Activated CD8-positive, alpha-beta T cell treated with anti-CD3 and anti-CD28 coated beads for 36 hours (primary cell): ENCODE results near the gene SLC2A4. TPM values are rescaled to one million over a fixed set of nuclear protein-coding genes. Genes with fewer than 3 reads are reported as not detected.

Experiments used
- ATAC-seq: fragments of 200-7000 bp; cut with Tn5 transposase; one replicate; pipeline ENCODE4 v1.10.0; 2021; ENCODE audit warnings: mild to moderate bottlenecking, moderate library complexity
- CTCF ChIA-PET: fragments of 350-600 bp; sonication (Branson Sonifier 250); formaldehyde crosslinking; loops from one replicate; lab custom pipeline; 2021; ENCODE audit warnings: antibody characterized with exemption; lab: Charles Lee
- POLR2A ChIA-PET: fragments of 350-600 bp; sonication (Branson Sonifier 250); formaldehyde crosslinking; loops from one replicate; lab custom pipeline; 2021; ENCODE audit warnings: antibody characterized with exemption; lab: Charles Lee
- DNase-seq: peaks from one replicate; pipeline ENCODE4 v3.0.0-alpha.2; 2020
- H3K27ac Mint-ChIP-seq: one replicate; pipeline ENCODE4 v1.8.0; 2021; ENCODE audit warnings: mild to moderate bottlenecking, mixed read lengths
- H3K27me3 Mint-ChIP-seq: one replicate; pipeline ENCODE4 v1.8.0; 2021; ENCODE audit warnings: mixed read lengths
- H3K36me3 Mint-ChIP-seq: one replicate; pipeline ENCODE4 v1.8.0; 2021; ENCODE audit warnings: low read depth, mixed read lengths
- H3K4me1 Mint-ChIP-seq: one replicate; pipeline ENCODE4 v1.8.0; 2021; ENCODE audit warnings: low read depth, mixed read lengths
- H3K4me3 Mint-ChIP-seq: one replicate; pipeline ENCODE4 v1.8.0; 2021; ENCODE audit warnings: mild to moderate bottlenecking, moderate library complexity, mixed read lengths
- H3K9me3 Mint-ChIP-seq: one replicate; pipeline ENCODE4 v1.8.0; 2021; ENCODE audit warnings: mixed read lengths
- intact Hi-C: fragments of 100-400 bp; cut with micrococcal nuclease; formaldehyde crosslinking; loops from one replicate; pipeline ENCODE4 v1.10.0; 2022
- total RNA-seq, 2 experiments: library from RNA; stranded (reverse); gene quantifications; one replicate each; pipeline ENCODE4 v1.2.3, GENCODE V29; 2021
- TF ChIP-seq, protein P1 (sequence below): fragments of 200-600 bp; IDR thresholded peaks from one replicate; pipeline ENCODE4 v1.8.0; 2022; ENCODE audit warnings: antibody characterized with exemption, mild to moderate bottlenecking

Gene SLC2A4
- total RNA-seq, 2 experiments from 2014 or later, result 0.07 to 0.25 TPM

DNA sequence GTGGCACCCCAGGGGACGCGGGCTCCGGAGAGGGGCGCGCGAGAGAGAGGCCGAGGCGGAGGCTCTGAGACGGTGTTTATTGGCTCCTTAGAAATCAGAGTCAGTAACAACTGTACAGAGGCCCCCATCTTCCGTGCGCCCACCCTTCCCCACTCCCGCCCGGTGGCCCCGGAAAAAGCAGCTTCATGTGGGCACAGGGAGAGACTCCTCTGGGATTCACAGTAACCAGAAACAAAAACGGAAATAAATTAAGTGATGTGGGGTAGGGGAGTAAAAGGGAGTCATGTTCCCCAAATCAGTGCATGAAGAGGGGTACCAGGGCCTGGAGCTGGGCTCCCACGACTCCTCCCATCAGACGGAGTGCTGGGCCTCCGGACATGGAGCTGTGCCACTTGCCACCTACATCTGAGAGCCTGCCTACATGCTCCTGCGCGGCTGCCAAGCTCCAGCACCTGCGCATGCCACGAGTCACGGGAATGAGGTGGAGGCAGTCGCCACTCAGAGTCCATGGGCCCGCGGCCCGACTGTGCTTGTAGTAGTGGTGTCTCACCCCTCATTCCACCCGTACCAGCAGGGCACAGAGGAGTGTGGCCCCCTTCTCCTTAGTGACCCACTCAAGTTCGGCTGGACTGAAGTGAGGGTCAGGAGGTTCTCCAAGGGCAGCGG, 34.2 kb downstream of the SLC2A4 start:
- peaks cover 40% of the 10 kb centered on the region for H3K36me3 Mint-ChIP-seq
- no peaks in the 10 kb centered on the region for H3K27me3 Mint-ChIP-seq
- ChIA-PET POLR2A (interaction anchor here (0.7 to 9.0 kb wide), 13 partner anchors 11 to 271 kb away, joined by 3 to 150 read pairs (median 4); partner anchors contain the start of genes ACAP1, CD68, NEURL4 and SLC2A4), CTCF (interaction anchor here (1.2 to 1.5 kb wide), 3 partner anchors 9 to 40 kb away, joined by 4 to 6 read pairs (median 5); no protein-coding TSS in a partner anchor)
- H3K4me3 Mint-ChIP-seq, result peak overlapping the region; percentile 88
- peak overlapping the region; percentile 89 for H3K27ac Mint-ChIP-seq
- H3K9me3 Mint-ChIP-seq, result no peaks in the 10 kb centered on the region
- TF ChIP-seq, protein P1, sequence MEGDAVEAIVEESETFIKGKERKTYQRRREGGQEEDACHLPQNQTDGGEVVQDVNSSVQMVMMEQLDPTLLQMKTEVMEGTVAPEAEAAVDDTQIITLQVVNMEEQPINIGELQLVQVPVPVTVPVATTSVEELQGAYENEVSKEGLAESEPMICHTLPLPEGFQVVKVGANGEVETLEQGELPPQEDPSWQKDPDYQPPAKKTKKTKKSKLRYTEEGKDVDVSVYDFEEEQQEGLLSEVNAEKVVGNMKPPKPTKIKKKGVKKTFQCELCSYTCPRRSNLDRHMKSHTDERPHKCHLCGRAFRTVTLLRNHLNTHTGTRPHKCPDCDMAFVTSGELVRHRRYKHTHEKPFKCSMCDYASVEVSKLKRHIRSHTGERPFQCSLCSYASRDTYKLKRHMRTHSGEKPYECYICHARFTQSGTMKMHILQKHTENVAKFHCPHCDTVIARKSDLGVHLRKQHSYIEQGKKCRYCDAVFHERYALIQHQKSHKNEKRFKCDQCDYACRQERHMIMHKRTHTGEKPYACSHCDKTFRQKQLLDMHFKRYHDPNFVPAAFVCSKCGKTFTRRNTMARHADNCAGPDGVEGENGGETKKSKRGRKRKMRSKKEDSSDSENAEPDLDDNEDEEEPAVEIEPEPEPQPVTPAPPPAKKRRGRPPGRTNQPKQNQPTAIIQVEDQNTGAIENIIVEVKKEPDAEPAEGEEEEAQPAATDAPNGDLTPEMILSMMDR, result no peak
- DNase-seq (no peak), ATAC-seq (no peak)
- intact Hi-C loops, result no loop called here
- peaks cover 37% of the 10 kb centered on the region for H3K4me1 Mint-ChIP-seq

DNA sequence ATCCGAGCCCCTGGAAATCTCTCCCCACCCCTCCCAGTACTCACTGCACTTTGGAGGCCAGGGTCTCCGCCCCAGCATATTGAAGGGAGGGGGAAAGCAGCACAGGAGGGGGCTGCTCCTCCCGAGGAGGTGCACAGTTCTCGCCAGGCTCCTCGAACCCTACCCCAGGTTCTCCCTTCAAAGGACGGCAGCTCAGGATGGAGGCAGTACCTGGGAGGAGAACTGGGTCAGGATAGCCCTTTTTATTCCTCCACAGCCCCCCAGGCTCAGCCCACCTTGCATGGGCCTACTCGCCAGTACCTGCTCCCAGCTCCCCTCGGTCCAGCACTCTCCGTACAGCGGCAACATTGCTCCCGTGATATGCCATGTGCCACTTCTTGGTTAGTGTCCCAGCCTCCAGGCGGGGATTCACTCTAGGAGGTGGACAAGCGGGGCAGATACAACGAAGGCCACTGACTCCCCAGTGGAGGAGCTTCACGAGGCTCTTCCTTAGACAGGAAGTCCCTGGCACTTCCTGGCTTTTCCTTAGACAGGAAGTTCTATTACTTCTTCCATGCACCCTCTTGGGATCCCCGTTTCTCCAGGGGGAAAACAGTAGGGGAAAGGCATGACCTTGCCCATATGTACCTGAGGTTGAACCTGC, 35.8 kb downstream of the SLC2A4 start:
- intact Hi-C loops, result no loop called here
- TF ChIP-seq, protein P1, result no peak
- peaks cover 39% of the 10 kb centered on the region for H3K36me3 Mint-ChIP-seq
- peak overlapping the region; percentile 12 for H3K4me3 Mint-ChIP-seq
- H3K4me1 Mint-ChIP-seq, result peaks cover 25% of the 10 kb centered on the region
- ChIA-PET POLR2A (interaction anchor here (1.1 to 2.0 kb wide), 5 partner anchors 8 to 36 kb away, joined by 3 to 9 read pairs (median 5); partner anchors contain the start of genes NEURL4 and SLC2A4), CTCF (interaction anchor here (1.0 kb wide), 1 partner anchor 10 kb away, joined by 4 read pairs; no protein-coding TSS in a partner anchor)
- no peaks in the 10 kb centered on the region for H3K9me3 Mint-ChIP-seq
- no peak for DNase-seq
- H3K27ac Mint-ChIP-seq, result peak overlapping the region; percentile 55
- no peak for ATAC-seq
- no peaks in the 10 kb centered on the region for H3K27me3 Mint-ChIP-seq

DNA sequence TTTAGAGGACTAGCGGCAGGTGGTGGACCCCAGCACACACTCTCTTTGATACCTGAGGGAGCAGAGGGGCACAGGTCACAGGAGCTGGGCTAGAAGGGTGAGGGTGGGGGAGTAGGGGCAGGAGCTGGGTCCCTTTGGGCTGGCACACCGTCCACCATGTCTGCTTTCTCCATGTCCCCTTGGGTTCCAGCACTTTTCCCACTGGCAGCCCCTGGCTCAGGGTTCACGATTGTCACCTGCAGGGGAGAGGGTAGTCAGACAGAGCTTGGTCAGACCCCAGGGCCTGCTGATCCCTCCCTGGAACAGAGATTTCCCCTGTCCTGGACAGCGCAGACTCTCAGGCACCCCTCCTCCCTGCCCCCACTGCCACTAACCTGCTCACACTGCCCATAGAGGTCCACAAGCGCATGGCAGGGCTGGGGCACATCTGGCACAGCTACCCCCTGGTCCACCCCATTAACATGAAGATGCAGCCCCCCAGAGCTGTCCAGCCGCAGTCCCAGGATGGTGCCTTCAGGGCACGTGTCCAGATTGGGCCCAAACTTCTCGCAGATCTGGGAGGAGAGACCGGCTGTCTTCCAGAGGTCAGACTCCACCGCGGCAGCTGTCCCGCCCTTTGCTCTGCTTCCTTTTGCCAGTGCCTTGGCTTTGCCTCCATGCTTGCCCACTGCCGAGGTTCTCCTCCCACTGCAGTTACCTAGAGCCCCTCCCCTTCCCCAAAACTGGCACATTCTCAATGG, 36.8 kb downstream of the SLC2A4 start:
- intact Hi-C loops, result no loop called here
- ChIA-PET CTCF (interaction anchor here (1.0 kb wide), 1 partner anchor 9 kb away, joined by 4 read pairs; no protein-coding TSS in a partner anchor), POLR2A (interaction anchor here (1.1 to 2.0 kb wide), 4 partner anchors 9 to 19 kb away, joined by 3 to 9 read pairs (median 6); partner anchors contain the start of gene NEURL4)
- Mint-ChIP-seq H3K36me3 (peaks cover 29% of the 10 kb centered on the region), H3K9me3 (no peaks in the 10 kb centered on the region), H3K4me1 (peaks cover 15% of the 10 kb centered on the region), H3K4me3 (no peak overlapping the region), H3K27me3 (no peaks in the 10 kb centered on the region), H3K27ac (no peak overlapping the region)
- DNase-seq, result no peak
- TF ChIP-seq, protein P1, result no peak
- no peak for ATAC-seq

DNA sequence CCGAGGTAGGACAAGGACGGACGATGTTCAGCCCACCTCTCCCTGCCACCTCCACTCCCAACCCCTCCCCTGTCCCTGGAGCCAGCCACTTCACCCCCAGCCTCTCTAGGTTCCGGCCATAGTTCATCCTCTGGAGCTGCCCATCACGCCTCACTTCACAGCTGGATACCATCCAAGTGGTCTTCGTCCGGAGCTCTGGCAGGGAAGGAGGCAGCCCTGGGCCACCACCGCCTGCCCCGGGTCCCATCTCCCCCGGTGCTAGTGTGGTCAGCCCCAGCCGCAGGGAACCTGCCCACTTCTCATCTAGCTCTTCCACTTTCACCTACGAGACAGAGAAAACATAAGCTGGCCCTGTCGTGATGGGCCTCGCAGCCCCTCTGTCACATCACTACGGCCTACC, 39.9 kb downstream of the SLC2A4 start:
- peaks cover 29% of the 10 kb centered on the region for H3K36me3 Mint-ChIP-seq
- no peak for ATAC-seq

More for the DNA sequence above, 39.9 kb downstream of the SLC2A4 start:
- no peak overlapping the region for H3K4me3 Mint-ChIP-seq
- H3K27me3 Mint-ChIP-seq, result no peaks in the 10 kb centered on the region
- ChIA-PET POLR2A (interaction anchor here (10.5 kb wide), 1 partner anchor 9 kb away, joined by 150 read pairs; the partner anchor contains the start of gene GPS2), CTCF (interaction anchor here (1.6 to 6.5 kb wide), 4 partner anchors 15 to 239 kb away, joined by 5 to 60 read pairs (median 7); partner anchors contain the start of gene ACAP1)
- no peak for DNase-seq
- intact Hi-C loops, result no loop called here
- H3K4me1 Mint-ChIP-seq, result peaks cover 9% of the 10 kb centered on the region
- H3K27ac Mint-ChIP-seq, result no peak overlapping the region
- H3K9me3 Mint-ChIP-seq, result no peaks in the 10 kb centered on the region
- TF ChIP-seq, protein P1, result no peak
